Embryonic facial prominence (tissue), 1 donor: ENCODE measurements around the gene ANKRD65.
A peak's percentile ranks its signal among the peaks of the same experiment; 100 is the strongest.
"Not testable (repeated sequence)": the region's sequence is repeated elsewhere in the genome, so short reads cannot be mapped to it uniquely, and the experiment has no call there.

Source experiments
- DNase-seq: peaks from one replicate; pipeline ENCODE4 v3.0.0-alpha.2; 2016; ENCODE audit errors: extremely low spot score

Gene ANKRD65

DNA sequence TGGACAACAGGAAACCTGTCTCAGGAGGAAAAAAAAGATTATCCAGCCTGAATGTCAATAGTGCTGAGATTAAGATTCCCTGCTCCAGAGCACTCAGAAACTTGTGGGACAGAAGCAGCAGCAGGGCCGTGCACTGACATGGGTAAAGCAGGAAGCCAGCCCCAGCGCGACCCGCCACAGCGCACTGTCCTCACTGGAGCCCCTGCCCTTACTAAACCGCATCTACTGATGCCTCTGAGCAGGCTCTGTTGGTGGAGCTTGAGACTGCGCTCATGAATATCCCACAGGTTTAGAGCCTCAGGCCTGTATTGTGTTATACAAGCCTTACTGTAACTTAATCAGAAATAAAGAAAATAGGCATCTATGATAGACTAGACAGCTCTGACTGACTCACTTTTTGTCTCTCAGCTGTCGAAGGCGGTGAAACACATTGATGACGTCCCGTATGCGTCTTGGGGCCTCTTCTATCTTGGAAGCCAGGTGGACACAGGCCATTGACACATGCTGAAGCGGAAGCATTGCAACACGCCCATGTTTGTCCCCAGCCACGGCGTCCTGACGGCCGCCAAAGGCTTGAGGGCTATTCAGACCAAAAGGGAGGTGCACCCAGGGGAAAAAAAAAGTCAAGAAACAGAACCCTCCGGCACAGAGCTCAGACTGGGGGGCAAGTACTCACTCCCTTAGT lies 23.1 kb downstream of the ANKRD65 start:
- DNase-seq, result no peak

DNA sequence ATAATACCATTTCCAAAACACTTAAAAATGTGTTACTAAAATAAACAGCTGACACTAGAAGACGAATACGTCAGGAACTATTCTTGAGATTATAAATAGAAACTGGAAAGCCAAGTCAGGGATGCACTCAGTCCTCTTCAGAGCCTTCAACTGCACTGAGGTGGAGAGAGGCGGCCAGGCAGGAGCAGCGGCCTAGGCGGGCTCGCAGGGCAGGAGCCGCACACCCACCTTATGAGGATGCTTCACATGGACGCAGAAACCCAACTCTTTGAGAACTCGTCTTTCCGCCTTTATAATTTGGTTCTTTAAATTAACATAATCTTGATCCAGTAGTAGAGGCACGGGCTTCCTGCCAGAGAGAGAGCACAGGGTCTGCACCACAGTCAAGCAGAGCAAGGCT lies 25.9 kb downstream of the ANKRD65 start:
- no peak for DNase-seq

DNA sequence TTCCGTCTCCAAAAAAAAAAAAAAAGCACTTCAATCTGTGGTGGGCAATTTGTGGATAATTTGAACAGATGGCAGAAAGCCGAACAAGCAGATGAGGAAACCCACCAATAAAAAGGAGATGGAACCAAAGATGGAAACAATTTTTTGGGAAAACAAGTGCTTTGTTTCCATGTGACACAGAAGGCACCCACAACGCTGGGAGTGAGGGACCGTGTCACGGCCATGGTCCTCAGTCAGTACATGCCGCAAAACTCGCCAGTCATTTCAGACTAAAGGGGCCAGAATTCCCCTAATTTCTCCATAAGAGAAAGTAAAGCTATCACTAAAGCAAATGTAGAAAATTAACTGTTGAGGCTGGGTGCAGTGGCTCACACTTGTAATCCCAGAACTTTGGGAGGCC lies 27.0 kb downstream of the ANKRD65 start:
- no peak for DNase-seq

DNA sequence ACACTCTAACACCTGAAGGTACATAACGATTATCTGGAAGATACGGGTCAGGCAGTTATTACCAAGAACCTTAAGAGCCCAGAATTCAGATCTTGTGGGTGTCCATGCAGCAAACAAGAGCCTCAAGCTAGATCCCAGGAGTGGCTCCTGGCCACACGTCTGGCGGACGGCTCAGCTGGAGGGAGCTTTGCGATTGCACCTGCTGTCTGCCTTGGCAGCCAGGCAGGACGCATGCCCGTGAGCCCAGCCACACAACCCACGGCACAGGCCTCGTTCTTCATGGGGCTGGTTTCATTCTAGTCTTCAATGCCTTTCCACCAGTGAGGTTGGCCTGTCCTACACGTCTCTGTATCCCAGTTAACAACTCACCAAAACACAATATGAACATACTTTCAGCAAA lies 27.6 kb downstream of the ANKRD65 start:
- DNase-seq, result no peak

DNA sequence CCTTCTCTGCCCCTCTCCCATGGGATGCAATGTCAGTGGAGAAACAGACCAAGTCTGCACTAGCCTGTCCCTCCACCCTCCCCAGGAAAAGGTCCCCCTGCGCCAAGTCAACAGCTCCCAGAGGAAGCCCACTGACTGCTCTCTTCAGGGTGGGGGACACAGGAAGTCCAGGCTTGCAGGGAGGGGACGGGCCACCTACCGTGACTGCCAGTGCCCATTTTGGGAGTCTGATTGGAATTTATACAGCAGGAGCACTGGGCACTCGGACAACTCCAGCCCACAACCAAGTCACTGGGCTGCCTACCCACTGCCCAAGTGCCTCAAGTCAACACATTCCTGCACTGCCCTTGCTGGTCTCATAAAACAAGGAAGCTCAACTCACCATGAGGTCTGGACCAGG lies 28.1 kb downstream of the ANKRD65 start:
- no peak for DNase-seq

DNA sequence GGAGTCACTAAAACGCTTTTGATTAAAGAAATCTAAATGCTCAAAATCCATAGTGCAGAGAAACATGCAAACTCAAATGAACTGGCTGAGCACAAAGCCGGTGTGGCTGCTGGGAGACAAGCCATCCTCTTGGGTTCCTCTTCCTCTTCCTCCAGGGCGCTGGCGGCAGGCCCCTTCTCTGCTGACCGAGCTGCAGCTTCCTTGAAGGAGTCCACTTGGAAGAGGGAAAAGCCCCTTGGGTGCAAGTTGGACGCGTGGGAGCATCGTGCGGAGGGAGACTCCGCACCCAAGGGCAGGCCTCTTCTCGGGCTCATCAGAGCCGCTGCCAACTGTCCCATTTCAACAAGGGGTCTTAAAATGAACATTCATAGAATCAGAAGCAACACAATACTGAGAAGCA lies 29.9 kb downstream of the ANKRD65 start:
- DNase-seq, result no peak

DNA sequence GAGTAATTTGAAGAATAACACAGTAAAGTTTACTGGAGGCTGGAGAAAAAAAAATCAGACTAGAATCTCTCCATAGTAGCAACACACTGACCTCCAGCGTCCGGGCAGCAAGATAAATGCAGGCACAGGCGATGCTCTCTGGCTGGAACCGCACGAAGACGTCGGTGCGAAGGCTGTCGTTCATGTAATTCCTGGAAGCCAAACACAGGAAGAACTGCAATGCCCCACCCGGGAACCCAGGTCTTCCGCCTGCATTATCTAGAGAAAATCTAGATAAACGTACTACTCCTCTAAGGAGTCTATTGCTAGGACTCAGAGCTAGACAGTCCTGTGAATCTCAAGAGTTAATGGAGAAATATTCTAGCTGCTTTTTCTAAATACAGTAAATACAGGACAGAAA lies 30.4 kb downstream of the ANKRD65 start:
- DNase-seq, result no peak

DNA sequence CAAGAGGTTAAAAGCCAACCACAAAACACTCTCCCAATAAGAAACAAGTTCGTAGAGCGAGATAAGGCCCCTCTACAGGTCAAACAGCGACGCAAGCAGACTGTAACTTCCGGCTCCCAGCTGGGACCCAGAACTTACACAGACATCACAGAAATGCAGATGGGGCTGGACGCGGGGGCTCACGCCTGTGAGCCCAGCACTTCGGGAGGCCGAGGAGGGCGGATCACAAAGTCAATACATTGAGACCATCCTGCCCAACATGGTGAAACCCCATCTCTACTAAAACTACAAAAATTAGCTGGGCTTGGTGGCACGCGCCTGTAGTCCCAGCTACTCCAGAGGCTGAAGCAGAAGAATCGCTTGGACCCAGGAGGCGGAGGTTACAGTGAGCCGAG lies 33.0 kb downstream of the ANKRD65 start:
- no peak for DNase-seq

DNA sequence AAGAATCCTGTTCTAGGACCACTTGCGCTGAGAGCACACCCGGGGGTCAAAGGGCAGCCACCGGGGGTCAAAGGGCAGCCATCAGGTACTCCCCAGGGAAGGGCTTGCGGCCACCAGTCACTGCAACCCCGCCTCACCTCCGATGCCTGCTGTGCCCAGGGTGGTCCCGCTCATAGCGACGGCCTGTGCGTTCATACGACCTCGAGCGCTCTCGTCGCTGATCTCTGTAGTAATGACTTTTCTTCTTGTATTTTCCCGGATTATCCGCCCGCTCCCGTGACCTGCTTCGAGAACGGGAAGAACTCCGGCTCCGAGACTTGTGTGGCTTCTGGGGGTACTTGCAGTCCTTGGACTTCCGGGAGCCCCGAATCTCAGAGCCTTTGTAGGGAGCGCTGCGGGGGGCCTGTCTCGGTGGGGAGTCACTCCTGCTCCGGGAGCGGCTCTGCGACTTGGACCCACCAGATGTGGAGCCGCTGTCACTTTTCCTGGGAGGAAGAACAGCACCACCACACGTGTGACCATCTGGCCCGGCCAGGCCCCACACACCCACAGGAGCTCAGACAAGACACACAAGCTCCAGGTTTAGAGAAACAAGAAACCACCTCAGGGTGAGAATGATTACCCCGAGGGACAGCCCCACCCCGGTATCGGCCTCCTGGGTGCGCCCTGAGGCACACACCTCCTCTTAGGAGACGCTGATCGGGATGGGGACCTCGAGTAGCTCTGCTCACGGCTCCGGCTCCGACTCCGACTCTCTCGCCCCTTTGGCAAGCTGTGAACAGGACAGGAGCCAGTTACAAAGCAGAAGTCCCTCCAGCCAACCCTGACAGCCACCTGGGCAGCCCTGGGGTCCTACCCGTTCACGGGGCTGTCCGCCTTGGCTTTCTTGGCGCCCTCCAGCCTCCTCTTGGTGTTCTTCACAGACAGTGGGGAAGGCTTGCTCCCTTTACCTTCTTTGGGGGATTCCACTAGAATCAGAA lies 33.7 kb downstream of the ANKRD65 start:
- DNase-seq, result no peak

DNA sequence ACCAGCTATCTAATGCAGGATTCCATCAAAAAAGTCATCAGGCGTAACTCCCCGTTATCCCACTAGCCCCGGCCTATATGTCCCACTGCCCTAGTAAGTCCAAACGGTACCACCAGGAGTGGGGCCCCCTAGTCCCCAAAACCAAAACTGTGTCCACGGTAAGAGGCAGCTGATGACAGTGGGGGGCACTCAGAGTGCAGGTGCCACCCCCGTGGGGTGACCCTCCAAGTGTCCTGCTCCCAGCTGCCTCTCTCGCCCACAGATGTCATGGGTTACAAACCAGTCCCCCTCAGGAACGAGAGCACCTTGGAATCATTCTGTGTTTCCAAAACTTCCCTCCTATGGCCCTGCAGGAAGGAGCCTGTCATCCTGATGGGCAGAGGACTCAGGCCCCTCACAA lies 35.1 kb downstream of the ANKRD65 start:
- DNase-seq, result no peak

DNA sequence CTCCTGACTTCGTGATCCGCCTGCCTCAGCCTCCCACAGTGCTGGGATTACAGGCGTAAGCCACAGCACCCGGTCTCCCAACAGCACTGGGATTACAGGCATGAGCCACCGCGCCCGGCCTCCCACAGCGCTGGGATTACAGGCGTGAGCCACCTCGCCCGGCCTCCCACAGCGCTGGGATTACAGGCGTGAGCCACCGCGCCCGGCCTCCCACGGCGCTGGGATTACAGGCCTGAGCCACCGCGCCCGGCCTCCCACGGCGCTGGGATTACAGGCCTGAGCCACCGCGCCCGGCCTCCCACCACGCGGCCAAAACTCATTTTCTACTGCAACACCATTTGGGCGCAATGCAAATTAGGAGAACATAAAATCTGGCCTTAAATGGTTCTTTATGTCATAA lies 35.7 kb downstream of the ANKRD65 start:
- DNase-seq, result not testable (repeated sequence)

DNA sequence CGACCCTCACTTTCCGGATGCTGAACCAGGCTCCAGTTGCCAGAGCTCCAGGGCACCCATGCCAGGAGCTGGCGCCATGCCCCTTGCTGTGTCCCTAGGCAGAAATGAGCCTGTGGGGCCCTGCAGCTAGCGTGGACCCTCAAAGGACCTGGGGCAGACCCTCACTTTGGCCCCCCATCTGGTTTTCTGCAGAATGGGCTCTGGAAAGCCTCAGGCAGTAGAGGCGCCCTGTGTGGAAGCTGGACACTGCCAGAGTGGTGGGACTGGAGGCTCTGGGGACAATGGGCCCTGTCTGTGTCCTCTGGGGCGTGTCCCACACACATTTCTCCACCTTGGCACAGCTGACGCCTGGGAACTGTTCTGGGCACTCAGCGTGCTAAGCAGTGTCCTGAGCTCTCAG lies 39.8 kb downstream of the ANKRD65 start:
- no peak for DNase-seq

DNA sequence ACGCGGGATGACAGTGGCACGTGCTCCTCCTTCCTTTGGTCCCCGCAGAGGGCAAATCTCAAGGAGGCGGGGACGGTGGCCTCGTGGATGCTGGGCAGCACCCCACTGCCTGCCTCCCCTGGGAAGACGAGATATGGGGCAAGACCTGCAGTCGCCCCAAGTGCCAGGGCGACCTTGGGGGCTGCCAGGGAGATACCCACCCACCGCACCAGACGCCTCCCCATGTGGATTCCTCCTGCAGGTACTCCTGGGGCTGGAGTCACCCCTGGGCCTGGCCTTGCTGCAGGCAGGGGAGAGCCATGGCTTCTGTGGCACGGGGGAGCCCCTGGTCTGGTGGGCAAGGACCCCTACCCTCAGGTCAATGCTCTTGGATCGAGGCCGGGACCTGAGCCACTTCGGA lies 40.2 kb downstream of the ANKRD65 start:
- DNase-seq, result no peak

DNA sequence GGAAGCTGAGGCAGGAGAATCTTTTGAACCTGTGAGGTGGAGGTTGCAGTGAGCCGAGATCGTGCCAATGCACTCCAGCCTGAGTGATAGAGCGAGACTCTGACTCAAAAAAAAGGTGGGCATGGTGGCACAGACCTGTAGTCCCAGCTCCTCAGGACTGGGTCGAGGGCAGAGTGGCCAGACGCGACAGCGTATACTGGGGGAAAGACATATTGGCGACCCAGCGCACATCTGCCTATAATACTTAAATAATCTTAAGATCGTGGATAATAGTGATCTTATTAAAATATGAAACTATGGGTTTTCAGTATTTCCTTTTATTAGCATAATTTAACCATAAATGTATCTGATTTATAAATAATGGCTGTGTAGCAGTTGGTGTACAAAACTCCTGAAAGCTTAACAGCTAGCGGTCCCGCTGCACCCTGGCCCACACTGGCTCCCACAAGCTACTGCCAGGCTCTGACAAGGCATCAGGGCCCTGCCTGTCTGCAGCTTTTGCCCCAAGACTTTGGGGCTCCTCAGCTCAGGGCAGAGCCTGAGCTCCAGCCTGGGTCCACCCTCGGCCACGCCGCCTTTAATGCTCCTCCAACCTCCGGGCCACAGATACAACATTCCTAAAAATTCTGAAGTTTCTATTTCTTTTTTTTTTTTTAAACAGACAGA lies 43.4 kb downstream of the ANKRD65 start:
- no peak for DNase-seq

DNA sequence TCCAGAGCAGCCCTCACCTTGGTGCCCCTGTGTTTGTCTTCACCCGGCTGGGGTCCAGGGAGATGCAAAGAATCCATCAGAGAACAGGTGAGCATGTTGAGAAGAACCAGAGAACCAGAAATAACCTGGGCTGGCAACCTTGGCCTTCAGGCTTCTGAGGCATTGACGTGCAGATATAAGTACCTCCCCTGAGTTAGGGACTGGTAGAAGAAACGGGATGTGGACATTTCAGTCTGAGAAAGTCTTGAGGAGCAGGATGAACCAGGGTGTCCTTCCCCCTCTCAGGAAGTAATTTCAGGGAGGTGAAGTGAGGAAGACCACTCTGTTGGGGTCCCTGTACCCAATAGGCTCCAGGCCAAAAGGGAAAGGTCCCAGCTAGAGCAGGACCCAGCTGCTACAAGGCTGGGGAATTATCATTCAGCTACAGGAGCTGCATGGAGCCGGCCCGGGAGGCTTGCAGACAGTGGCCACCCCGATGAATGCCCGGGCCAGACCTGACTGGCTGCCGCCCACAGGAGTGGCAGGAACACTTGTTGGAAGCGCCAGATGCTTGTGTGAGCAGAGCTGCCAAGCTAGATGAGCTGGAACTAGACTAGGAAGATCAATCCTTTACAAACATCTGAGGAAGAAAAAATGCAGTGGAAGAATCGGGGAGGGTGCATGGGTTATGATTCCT lies 44.4 kb downstream of the ANKRD65 start:
- no peak for DNase-seq

DNA sequence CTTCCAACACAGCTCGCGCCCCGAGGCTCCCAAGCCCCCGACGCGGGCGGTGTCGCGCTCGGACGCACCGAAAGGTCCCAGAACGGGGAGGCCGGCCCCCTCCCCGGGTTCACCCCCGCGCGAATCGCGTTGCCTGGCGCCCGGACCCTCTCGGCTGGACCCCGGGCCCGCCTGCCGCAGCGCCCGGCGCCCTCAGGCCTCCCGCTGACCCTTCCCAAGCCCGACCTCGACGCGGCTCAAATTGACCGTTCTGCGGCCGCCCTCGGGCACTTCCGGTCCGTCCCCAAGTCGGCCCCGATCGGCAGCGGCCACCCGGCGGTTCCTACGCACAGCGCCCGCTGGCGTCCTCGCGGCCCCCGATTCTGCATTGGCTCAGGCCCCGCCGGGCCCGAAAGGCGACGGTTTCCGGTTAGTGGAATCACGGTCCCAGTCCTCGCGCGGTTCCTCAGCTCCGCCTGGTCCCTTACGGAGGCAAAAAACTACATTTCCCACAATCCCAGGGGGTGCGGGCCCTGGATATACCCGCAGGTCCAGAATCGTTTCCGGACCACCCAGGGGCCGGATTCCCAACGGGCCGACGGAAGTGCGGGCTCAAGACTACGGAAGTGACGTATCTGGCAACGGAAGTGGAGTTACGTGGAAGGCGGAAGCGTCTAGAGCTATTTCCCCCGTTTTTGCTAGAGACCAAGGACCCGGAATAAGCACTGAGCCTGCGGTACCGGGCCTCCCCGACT lies 46.0 kb downstream of the ANKRD65 start, which contains the start of gene AURKAIP1:
Gene AURKAIP1, minus strand, starts transcription at position 279 of the 734 bp plus-strand sequence. CDS start 451 bp downstream, outside the sequence.
- DNase-seq, result peak; percentile 98

DNA sequence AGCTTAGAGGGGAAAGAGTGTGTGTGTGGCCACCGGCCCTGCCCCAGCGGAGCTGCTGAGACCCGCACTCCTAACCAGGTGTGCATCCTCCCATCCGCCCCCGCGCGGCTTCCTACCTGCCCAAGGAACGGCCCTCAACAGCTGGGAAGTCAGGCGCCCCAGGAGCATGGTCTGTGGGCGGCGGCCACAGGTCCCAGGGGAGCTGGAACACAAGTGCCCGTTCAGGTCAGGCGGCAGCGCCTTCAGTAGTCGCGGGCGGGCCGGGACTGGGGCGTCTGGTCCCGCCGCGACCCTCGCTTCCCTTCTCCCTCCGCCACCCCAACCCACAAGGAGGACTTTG lies 46.5 kb downstream of the ANKRD65 start:
- DNase-seq, result no peak

DNA sequence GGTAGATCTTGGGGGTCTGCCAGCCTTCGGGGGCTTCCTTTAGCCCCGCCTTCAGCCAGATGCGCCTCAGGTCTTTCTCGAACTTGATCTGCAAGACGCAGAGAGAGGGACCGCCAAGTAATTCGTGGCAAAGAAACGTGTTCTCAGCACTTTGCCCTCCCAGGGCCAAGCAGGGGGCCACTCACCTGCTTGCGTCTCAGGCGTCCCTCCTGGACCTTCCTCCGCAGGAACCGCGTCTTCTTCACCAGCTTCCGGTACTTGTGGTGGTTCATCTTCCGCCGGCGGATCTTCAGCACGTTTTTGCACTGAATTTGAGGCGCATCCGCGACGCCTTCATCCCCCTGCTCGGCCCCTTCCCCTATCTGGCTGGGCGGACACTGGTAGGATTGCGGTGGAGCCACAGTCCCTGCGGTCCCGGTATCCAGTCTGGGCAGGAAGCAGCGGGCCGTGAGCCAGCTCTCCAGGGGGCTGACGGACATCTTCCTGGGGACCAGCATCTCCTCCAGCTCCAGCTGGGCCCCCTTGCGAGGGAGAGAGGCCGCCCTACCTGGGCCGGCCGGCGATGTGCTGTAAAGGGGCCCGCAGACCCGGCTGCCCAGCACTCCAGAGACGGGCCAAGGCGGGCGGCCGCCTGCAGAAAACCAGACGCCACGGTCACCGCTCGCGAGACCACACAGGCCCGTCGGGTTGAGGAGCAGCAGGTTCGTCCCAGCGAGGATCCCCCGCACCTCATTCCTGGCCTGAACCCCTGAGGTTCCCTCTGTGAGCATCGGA lies 47.1 kb downstream of the ANKRD65 start:
- DNase-seq, result no peak

DNA sequence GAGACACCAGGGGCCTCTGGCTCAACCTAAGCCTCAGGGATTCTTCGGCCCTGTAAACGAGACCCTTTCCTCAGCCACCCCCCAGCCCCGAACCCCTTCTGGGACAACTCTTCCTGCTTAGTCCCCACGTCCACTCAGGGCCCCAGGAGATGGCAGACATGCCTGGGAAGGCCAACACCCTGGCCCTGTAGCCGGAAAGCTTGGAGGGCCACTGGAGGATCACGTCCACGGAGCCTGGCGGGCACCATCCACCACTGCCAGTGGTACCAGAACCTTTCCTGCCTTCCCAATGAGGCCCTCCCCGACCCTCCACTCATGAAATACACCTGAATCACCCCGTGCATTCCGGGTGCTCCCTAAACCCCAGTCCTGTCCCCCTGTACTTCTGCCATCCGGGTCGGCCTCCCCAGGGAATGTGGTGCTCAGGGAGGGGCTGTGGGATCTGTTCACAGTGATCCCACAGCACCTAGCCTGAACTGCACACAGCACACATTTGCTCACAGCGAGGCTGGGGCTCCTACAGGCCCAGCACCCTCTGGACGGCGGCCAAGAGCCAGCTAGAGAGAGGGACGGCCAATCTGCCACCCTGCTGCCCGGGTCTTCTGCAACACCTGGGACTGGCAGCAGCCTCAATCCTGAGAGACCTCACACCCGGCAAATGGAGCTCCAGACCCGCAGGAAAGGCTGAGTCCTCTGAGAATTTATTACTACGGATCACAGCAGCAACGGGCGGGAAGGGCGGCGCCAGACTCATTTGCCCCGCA lies 47.8 kb downstream of the ANKRD65 start:
- no peak for DNase-seq
